Measurements from ENCODE around the gene CENPK. TPM values are rescaled to one million over a fixed set of nuclear protein-coding genes. Genes with fewer than 3 reads are reported as not detected.

CENPK gene
- polyA plus RNA-seq, 3 donors = 25.6 to 44.4 (median 39.1) TPM

GRCh38 chr5:65468633-65469032 is 94.3 kb downstream of the CENPK start:
- DNase-seq = no peak

Other genes with a start within 250 kb of the CENPK start
- gene ADAMTS6, start 81.2 kb downstream of the CENPK start, polyA plus RNA-seq (ENCODE audit: insufficient read length in 3 of 3) = 1 to 10 TPM; 1.5 to 2.6 (median 1.7) TPM
- 10 to 100 TPM; 56.4 to 89.8 (median 88.8) TPM for gene PPWD1, start 128 bp upstream of the CENPK start, polyA plus RNA-seq (ENCODE audit: insufficient read length in 3 of 3)
- 10 to 100 TPM; 21.0 to 25.4 (median 23.3) TPM for gene TRIM23, start 61.2 kb upstream of the CENPK start, polyA plus RNA-seq (ENCODE audit: insufficient read length in 3 of 3)
- 1 to 10 TPM; 3.2 to 3.9 (median 3.5) TPM for gene SHLD3, start 61.9 kb upstream of the CENPK start, polyA plus RNA-seq (ENCODE audit: insufficient read length in 3 of 3)
- gene TRAPPC13, start 61.9 kb upstream of the CENPK start, polyA plus RNA-seq (ENCODE audit: insufficient read length in 3 of 3) = 10 to 100 TPM; 23.0 to 36.3 (median 29.1) TPM
- gene SGTB, start 158.9 kb upstream of the CENPK start, polyA plus RNA-seq (ENCODE audit: insufficient read length in 3 of 3) = 1 to 10 TPM; 7.8 to 8.8 (median 8.4) TPM
- gene NLN, start 159.0 kb upstream of the CENPK start, polyA plus RNA-seq (ENCODE audit: insufficient read length in 3 of 3) = 10 to 100 TPM; 33.9 to 37.0 (median 35.4) TPM

All from renal pelvis (tissue), 4 donors.